GF-D8 (cell line): ENCODE data around the gene KIRREL3.

Experiments
- DNase-seq: peaks from one replicate; lab custom pipeline; 2025; lab: John Stamatoyannopoulos, UW

Gene KIRREL3

DNA sequence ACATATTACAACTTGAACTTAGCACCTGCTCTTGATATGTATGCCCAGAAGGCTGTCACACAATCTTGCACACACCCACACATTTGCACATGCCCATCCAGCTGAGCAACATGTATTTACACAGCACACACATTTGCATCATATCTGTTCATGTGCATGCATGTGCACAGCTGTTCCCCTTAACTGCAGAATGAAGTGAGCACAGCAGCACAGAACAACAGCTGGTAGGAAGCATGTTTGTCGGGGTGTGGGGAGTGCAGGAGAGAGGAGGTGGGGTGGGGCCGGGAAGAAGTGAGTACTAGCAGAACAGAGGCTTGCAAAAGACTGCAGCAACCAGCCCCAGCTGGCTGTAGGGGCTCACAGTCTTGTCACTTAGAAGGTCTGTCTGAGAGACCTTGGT, 296.5 kb downstream of the KIRREL3 start:
- DNase-seq, result no peak

DNA sequence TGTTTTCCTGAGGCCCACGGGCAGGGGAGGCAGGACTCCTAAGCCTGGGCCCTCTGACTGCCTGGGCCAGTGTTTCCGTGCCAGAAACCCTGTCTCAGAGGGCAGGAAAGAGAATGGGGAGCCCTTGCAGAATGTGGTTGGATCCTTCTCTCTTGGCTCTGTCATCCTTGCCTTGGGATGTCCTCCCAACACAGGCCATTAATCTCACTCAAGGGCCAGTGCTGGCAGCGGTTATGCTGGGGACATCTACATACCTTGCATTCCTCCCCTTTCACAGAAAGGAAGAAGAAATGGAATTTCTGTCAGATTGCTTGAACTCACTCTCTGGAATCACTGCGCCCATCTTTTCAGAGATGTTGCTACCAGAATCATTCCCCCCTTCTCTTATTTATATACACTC, 296.9 kb downstream of the KIRREL3 start:
- DNase-seq, result no peak

- DNase-seq, result no peak
Observed at GRCh38 chr11:126702987-126703386, 297.6 kb downstream of the KIRREL3 start.

DNA sequence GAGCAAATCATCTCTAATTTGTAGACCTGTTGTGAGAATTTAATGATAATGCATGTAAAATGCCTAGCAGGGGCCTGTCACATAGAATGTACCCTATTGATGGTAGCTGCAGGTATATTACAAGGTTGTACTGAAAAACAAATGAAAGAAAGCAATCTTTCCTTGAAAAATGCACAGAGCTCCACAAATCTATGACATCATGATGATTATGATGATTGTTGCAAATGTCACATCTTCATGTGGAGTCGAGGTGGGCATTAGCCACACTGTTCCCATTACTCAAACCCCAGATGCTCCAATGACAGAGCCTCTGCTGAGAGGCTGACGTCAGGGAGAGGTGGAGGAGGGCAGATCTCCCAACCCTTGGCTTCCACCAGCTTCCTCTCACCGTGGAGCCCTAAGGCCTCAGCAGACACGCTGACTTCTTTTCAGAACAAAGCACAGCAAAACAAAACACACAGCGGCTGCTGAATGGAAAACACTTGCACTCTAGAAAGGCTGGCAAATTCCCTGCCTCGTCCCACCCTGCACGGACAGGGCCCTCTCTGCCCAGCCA, 298.3 kb downstream of the KIRREL3 start:
- no peak for DNase-seq

GRCh38 chr11:126701520-126701897, 299.1 kb downstream of the KIRREL3 start:
- no peak for DNase-seq

- no peak for DNase-seq
Observed at GRCh38 chr11:126700768-126701519, 299.6 kb downstream of the KIRREL3 start.

DNA sequence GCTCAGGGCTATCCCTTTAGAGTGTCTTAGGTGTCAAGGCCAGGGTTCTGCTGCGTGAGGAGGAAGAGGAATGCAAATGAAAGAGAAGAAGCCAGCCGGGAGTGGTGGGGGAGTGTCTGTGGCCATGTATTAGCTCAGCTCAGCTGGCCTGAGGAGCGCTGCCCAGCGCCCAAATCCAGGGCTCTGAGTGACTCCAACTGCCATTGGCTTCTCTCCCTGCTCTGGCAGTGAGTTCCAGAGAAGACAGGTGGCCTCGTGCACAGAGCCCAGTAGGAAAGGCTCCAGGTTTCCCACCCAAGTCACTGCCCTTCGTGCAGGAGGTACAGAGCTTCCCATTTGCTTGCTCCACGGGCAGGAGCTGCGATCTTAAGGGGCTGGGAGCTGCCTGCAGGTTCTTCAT, 302.0 kb downstream of the KIRREL3 start:
- no peak for DNase-seq

- no peak for DNase-seq
Observed at GRCh38 chr11:126697936-126698335, 302.6 kb downstream of the KIRREL3 start.

DNA sequence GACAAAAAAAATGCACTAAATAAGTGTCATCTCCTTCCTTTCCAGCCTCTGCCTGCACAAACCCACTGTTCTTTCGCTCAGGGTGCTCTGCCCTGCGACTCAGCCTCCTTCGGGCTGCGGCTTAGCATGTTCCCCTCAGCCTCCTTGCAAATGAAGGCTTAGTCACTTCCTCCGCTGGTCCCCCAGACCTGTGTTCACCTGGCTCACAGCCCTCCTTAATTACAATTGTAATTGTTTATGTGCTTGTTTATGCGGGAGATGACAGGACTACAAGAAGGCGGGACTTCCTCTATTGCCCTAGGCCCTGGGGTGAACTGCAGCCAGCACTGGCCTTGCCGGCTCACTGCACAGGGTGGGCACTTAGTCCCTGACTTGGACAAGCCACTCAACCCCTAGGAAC, 303.6 kb downstream of the KIRREL3 start:
- DNase-seq, result no peak

DNA sequence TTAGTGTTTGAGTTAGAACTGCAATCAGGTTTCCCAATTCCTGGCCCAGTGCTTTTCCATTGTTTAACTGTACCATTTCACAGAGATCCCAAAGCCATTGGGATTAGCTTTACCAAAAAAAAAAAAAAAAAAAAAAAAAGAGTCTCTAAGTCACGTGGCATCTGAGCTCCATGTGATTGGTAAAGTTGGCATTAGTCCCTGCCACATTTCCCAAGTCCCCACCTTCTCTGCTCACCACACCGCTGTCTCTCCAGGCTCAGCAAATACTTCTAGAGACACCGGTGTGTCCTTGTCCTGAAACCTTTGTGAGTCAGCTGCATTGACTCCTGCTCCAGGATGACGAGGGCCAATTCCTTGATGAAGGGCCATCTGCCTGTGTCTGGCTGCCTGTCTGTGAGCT, 305.3 kb downstream of the KIRREL3 start:
- no peak for DNase-seq

- DNase-seq, result no peak
Observed at GRCh38 chr11:126694065-126694625, 306.4 kb downstream of the KIRREL3 start.

DNA sequence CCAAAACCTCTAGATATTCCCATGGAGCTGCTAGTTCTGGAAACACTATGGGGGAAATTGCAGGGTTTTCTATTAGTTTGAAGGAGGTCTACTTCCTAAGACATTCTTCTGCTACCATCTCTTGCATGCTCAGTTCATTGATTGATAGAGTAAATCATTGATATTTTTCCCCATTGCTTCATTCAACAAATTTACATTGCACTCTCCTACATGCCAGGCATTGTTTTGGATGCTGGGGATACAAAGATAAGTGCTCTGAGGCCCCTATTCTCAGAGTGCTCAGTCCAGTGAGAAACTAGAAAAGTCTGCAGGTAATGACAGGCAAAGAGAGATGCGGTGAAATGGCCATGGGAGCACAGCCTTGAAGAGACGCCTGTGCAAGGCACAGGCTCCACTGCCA, 313.1 kb downstream of the KIRREL3 start:
- no peak for DNase-seq

- no peak for DNase-seq
Observed at GRCh38 chr11:126686938-126687337, 313.6 kb downstream of the KIRREL3 start.

DNA sequence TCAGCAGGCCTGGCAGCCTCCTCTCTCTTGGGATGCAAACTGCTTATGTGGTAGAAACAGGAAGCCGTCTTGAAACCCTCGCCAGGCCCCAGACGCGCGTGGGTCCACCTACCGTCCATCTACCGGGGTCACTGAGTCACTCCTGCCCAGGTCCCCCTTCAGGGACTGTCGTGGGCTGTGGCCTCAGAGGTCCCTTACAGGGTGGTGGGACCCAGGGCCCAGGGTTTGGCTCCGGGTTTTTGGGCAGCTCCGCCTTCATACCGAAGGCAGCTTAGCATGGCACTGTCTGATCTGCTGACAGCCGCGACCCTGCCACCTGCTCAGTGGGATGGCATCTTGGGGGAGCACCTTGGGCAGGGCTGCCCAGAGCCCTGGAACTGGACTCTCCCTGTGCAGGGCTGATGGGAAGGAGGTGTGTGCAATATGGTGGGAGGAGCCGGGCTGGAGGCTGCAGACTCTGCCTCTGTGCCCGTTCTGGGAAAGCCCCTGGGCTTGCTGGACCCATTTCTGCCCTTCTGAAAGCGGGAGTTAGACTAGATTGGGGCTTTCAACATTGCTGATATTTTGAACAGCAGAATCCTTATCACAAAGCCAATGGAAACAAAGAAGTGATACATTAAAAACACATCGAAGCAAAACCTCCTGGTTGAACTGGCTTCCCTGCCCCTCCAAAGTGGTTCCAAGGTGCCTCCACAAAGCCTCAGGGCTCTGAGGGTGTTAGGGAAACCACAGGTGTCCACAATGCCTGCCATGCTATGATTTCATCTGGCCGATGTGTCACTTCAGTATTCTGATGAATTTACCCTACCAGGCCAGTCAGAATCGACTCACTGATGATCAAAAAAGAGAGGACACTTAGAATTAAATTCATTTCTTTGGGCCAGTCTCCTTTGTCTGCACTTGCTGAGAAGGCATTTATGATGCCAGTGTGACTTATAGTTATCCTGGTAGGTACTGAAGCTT, 316.5 kb downstream of the KIRREL3 start:
- no peak for DNase-seq

GRCh38 chr11:126682590-126682989, 318.0 kb downstream of the KIRREL3 start:
- no peak for DNase-seq

GRCh38 chr11:126680700-126681099, 319.9 kb downstream of the KIRREL3 start:
- no peak for DNase-seq

DNA sequence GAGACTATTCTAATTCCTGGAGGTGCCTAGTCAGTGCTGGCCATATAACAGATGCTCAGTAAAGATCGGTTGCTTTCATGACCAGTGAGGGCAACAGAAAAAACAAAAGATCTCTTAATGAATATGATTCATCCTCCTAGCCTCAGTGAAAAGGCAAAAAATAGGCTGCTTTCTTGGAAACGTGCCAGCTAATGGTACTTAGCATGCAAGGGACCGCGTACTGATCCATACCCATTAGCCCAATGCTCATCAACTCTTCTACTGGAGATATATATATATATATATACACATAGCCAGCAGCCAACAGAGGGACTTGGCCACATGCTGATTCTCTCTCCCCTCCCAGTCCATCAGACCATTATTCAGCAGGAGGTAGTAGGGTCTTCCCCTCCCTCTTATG, 320.4 kb downstream of the KIRREL3 start:
- DNase-seq, result no peak

GRCh38 chr11:126679033-126679432, 321.5 kb downstream of the KIRREL3 start:
- DNase-seq, result no peak

DNA sequence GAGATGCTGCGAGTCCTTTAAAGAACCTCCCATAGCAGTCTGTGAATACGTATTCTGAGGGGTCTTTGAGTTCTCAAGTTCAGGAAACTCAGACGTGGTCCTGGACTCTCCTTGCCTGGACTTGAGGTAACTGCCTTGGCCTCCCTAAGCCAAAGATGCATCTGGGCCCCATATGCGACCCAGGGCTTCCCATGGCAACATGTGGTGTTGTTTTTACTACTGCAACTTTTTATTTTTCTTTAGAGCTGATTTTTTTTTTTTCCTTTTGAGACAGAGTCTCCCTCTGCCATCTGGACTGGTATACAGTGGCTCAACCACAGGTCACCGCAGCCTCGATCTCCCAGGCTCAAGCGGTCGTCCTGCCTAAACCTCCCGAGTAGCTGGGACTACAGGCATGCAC, 324.0 kb downstream of the KIRREL3 start:
- DNase-seq, result no peak

- DNase-seq, result no peak
Observed at GRCh38 chr11:126673319-126673718, 327.3 kb downstream of the KIRREL3 start.

- DNase-seq, result no peak
Observed at GRCh38 chr11:126669416-126669815, 331.2 kb downstream of the KIRREL3 start.

- DNase-seq, result no peak
Observed at GRCh38 chr11:126664643-126665042, 335.9 kb downstream of the KIRREL3 start.
